Neural cell (in vitro differentiated cells): ENCODE measurements around the gene PREB. TPM values are rescaled to one million over a fixed set of nuclear protein-coding genes. Genes with fewer than 3 reads are reported as not detected.

Source experiments
- H2AFZ ChIP-seq: fragments of 200-600, 300-800 bp; sonication (generic), shearing (Covaris generic); 2 replicates; pipeline ENCODE4 v1.6.0; 2014; ENCODE audit warnings: low read depth, mild to moderate bottlenecking, antibody characterized with exemption, low read length, moderate library complexity
- H3F3A ChIP-seq: fragments of 200-600 bp; shearing (Covaris generic); 2 replicates; pipeline ENCODE4 v1.6.1; 2016; ENCODE audit warnings: mild to moderate bottlenecking, moderate library complexity, mixed read lengths, antibody characterized with exemption, low read length; ENCODE audit not compliant: insufficient read depth, poor library complexity, severe bottlenecking
- H3K27ac ChIP-seq: fragments of 200-600, 300-800 bp; sonication (generic), shearing (Covaris generic); 2 replicates; pipeline ENCODE4 v1.5.1; 2014; ENCODE audit warnings: mild to moderate bottlenecking, low read length, moderate library complexity
- H3K27me3 ChIP-seq: fragments of 300-800, 200-600 bp; sonication (generic), shearing (Covaris generic); 2 replicates; pipeline ENCODE4 v1.6.0; 2014; ENCODE audit warnings: mild to moderate bottlenecking, low read depth, low read length, moderate library complexity; ENCODE audit not compliant: insufficient read depth
- H3K36me3 ChIP-seq: fragments of 300-800, 200-600 bp; sonication (generic), shearing (Covaris generic); 2 replicates; pipeline ENCODE4 v1.5.1; 2014; ENCODE audit warnings: mild to moderate bottlenecking, antibody characterized with exemption, low read length, moderate library complexity; ENCODE audit not compliant: insufficient read depth
- H3K4me2 ChIP-seq: fragments of 300-800, 200-600 bp; sonication (generic), shearing (Covaris generic); 2 replicates; pipeline ENCODE4 v1.6.0; 2014; ENCODE audit warnings: mild to moderate bottlenecking, low read length
- H3K4me3 ChIP-seq: fragments of 300-800, 200-600 bp; sonication (generic), shearing (Covaris generic); 2 replicates; pipeline ENCODE4 v1.5.1; 2014; ENCODE audit warnings: mild to moderate bottlenecking, low read length, moderate library complexity
- H3K79me2 ChIP-seq: fragments of 200-600 bp; shearing (Covaris generic); replicated peaks from 2 replicates; pipeline ENCODE4 v1.6.0; 2014; ENCODE audit warnings: mild to moderate bottlenecking, low read length, moderate library complexity; ENCODE audit not compliant: insufficient read depth
- H3K9ac ChIP-seq: fragments of 300-800, 200-600 bp; sonication (generic), shearing (Covaris generic); 2 replicates; pipeline ENCODE4 v1.6.1; 2016; ENCODE audit warnings: mild to moderate bottlenecking, low read length, mixed read lengths
- H3K9me2 ChIP-seq: fragments of 200-600 bp; shearing (Covaris generic); 2 replicates; pipeline ENCODE4 v1.6.1; 2016; ENCODE audit warnings: mild to moderate bottlenecking, low read length, mixed read lengths; ENCODE audit not compliant: insufficient read depth
- H3K9me3 ChIP-seq: fragments of 200-600, 300-800 bp; sonication (generic), shearing (Covaris generic); 2 replicates; pipeline ENCODE4 v1.6.1; 2016; ENCODE audit warnings: mild to moderate bottlenecking, mixed run types, low read length, moderate library complexity, mixed read lengths
- H4K20me1 ChIP-seq: fragments of 200-600 bp; shearing (Covaris generic); 2 replicates; pipeline ENCODE4 v1.6.1; 2016; ENCODE audit warnings: mild to moderate bottlenecking, mixed run types; ENCODE audit not compliant: insufficient read depth
- CTCF ChIP-seq: fragments of 450-650 bp; IDR thresholded peaks from 2 replicates; pipeline ENCODE4 v1.5.1; 2014; ENCODE audit warnings: antibody characterized with exemption, mild to moderate bottlenecking, moderate library complexity; ENCODE audit not compliant: poor library complexity, severe bottlenecking
- EP300 ChIP-seq: fragments of 450-650 bp; conservative IDR thresholded peaks from 2 replicates; pipeline ENCODE4 v1.6.1; 2014; ENCODE audit warnings: antibody characterized with exemption, mild to moderate bottlenecking, moderate library complexity; ENCODE audit not compliant: poor library complexity, severe bottlenecking
- EZH2 ChIP-seq: fragments of 200-600, 300-800 bp; shearing (Covaris generic), sonication (generic); IDR thresholded peaks from 2 replicates; pipeline ENCODE4 v1.6.1; 2014; ENCODE audit warnings: antibody characterized with exemption, low read length, borderline replicate concordance, mild to moderate bottlenecking; ENCODE audit not compliant: insufficient read depth, poor library complexity, severe bottlenecking
- MXI1 ChIP-seq: fragments of 450-650 bp; conservative IDR thresholded peaks from 2 replicates; pipeline ENCODE4 v1.6.1; 2014; ENCODE audit warnings: antibody characterized with exemption, mild to moderate bottlenecking; ENCODE audit not compliant: poor library complexity, severe bottlenecking
- POLR2AphosphoS5 ChIP-seq: IDR thresholded peaks from 2 replicates; pipeline ENCODE4 v1.6.1; 2012
- RAD21 ChIP-seq: fragments of 450-650 bp; conservative IDR thresholded peaks from 2 replicates; pipeline ENCODE4 v1.6.1; 2014; ENCODE audit warnings: antibody characterized with exemption, mild to moderate bottlenecking, moderate library complexity
- REST ChIP-seq: IDR thresholded peaks from 2 replicates; pipeline ENCODE4 v1.6.1; 2012; ENCODE audit warnings: borderline replicate concordance
- SMC3 ChIP-seq: fragments of 450-650 bp; conservative IDR thresholded peaks from 2 replicates; pipeline ENCODE4 v1.6.1; 2014; ENCODE audit warnings: antibody characterized with exemption, mild to moderate bottlenecking, moderate library complexity; ENCODE audit not compliant: poor library complexity
- TAF1 ChIP-seq: IDR thresholded peaks from 2 replicates; pipeline ENCODE4 v1.6.1; 2012; ENCODE audit warnings: low read depth
- polyA plus RNA-seq: library from polyadenylated mRNA; depleted of rRNA; stranded (reverse); fragments of >200 nt; gene quantifications from 2 replicates; pipeline ENCODE4 v1.2.3, GENCODE V29; 2014

PREB gene
- polyA plus RNA-seq, 1 donor from 2014 or later: 121 TPM

- no peak for TF ChIP-seq SMC3
- TF ChIP-seq REST: no peak
- no peak for TF ChIP-seq MXI1
- TF ChIP-seq EZH2: no peak
- TF ChIP-seq TAF1: no peak
- no peak for TF ChIP-seq RAD21
- no peak for TF ChIP-seq EP300
- TF ChIP-seq POLR2AphosphoS5: no peak
- TF ChIP-seq CTCF: no peak
- Histone ChIP-seq H3K36me3 (no peaks in the 10 kb centered on the region), H3K9me3 (no peaks in the 10 kb centered on the region), H3F3A (no peaks in the 10 kb centered on the region), H2AFZ (no peak overlapping the region), H3K27me3 (no peaks in the 10 kb centered on the region), H3K27ac (no peak overlapping the region), H3K9me2 (no peaks in the 10 kb centered on the region), H3K79me2 (no peaks in the 10 kb centered on the region), H4K20me1 (no peaks in the 10 kb centered on the region), H3K4me2 (no peak overlapping the region), H3K9ac (no peak overlapping the region), H3K4me3 (no peak overlapping the region)
Observed at GRCh38 chr2:27092696-27093429, 41.6 kb downstream of the PREB start.

- Histone ChIP-seq H3K79me2 (no peaks in the 10 kb centered on the region), H3K9ac (no peak overlapping the region), H3F3A (no peaks in the 10 kb centered on the region), H2AFZ (no peak overlapping the region), H4K20me1 (no peaks in the 10 kb centered on the region), H3K9me2 (no peaks in the 10 kb centered on the region), H3K36me3 (no peaks in the 10 kb centered on the region), H3K27ac (no peak overlapping the region), H3K27me3 (no peaks in the 10 kb centered on the region), H3K4me3 (no peak overlapping the region), H3K9me3 (no peaks in the 10 kb centered on the region), H3K4me2 (no peak overlapping the region)
- TF ChIP-seq POLR2AphosphoS5: no peak
- TF ChIP-seq EP300: no peak
- TF ChIP-seq EZH2: no peak
- TF ChIP-seq CTCF: no peak
- TF ChIP-seq SMC3: no peak
- no peak for TF ChIP-seq MXI1
- no peak for TF ChIP-seq REST
- TF ChIP-seq TAF1: no peak
- TF ChIP-seq RAD21: no peak
Observed at GRCh38 chr2:27091746-27092695, 42.4 kb downstream of the PREB start.
